Sigmoid colon (tissue), 7 donors: ENCODE data around the gene THRB. TPM values are rescaled to one million over a fixed set of nuclear protein-coding genes. Genes with fewer than 3 reads are reported as not detected.

ENCODE experiments used
- DNase-seq: peaks from one replicate; pipeline ENCODE4 v3.0.0-alpha.2; 2019
- H3K27ac ChIP-seq, 4 donors: fragments of 200-600 bp; sonication (generic); one replicate each; pipeline ENCODE4 v1.5.1; 2016 to 2019; ENCODE audit warnings: mild to moderate bottlenecking in 1 of 4
- H3K27me3 ChIP-seq, 3 donors: fragments of 200-600 bp; sonication (generic); one replicate each; pipeline ENCODE4 v1.5.1; 2019; ENCODE audit warnings: mild to moderate bottlenecking in 1 of 3
- H3K36me3 ChIP-seq, 4 donors: fragments of 200-600 bp; sonication (generic); one replicate each; pipeline ENCODE4 v1.5.1; 2016 to 2019
- H3K4me1 ChIP-seq, 4 donors: fragments of 200-600 bp; sonication (generic); one replicate each; pipeline ENCODE4 v1.5.1; 2017 to 2019
- H3K4me3 ChIP-seq, 4 donors: fragments of 200-600 bp; sonication (generic); one replicate each; pipeline ENCODE4 v1.5.1; 2017 to 2019; ENCODE audit warnings: mild to moderate bottlenecking in 2 of 4, moderate library complexity in 1 of 4
- H3K9me3 ChIP-seq, 4 donors: fragments of 200-600 bp in 3 of 4; sonication (generic) in 3 of 4; one replicate each; pipeline versions ENCODE4 v1.5.1 to v1.6.1; 2013 to 2019
- EP300 ChIP-seq, 4 donors: sonication (generic); formaldehyde crosslinking; IDR thresholded peaks; one replicate each; pipeline ENCODE4 v1.6.1; 2017; ENCODE audit warnings: antibody characterized with exemption in 4 of 4
- POLR2A ChIP-seq, 2 donors: fragments of 450-650 bp; IDR thresholded peaks; one replicate each; pipeline ENCODE4 v1.6.1; 2016; ENCODE audit warnings: antibody characterized with exemption in 2 of 2, mild to moderate bottlenecking in 2 of 2, moderate library complexity in 2 of 2
- POLR2AphosphoS5 ChIP-seq, 4 donors: sonication (generic); formaldehyde crosslinking; IDR thresholded peaks; one replicate each; pipeline ENCODE4 v1.6.1; 2017; ENCODE audit warnings: antibody characterized with exemption in 4 of 4
- WGBS, 2 donors: extraction: QIAGEN DNeasy Blood & Tissue Kit; methylation state at CpG; one replicate each; pipeline ENCODE4 v1.1.7; 2013; 5-methylcytosine and 5-hydroxymethylcytosine counted together
- intact Hi-C: fragments of 100-400 bp; cut with DNase I; formaldehyde crosslinking; loops from one replicate; pipeline ENCODE4 v1.15.1; 2023
- polyA plus RNA-seq, 3 donors: library from polyadenylated mRNA; stranded (reverse); fragments of 200-250 nt; gene quantifications; one replicate each; pipeline ENCODE4 v1.2.3, GENCODE V29; 2013
- total RNA-seq, 4 donors: library from RNA; depleted of rRNA; stranded (reverse); fragments of >200 nt; gene quantifications; one replicate each; pipeline ENCODE4 v1.1.0, GENCODE V29; 2016
- TF ChIP-seq, protein P1 (sequence below), 4 experiments: fragments of 450-650 bp in 3 of 4; fragments of 200-600 bp in 1 of 4; IDR thresholded peaks; one replicate each; pipeline ENCODE4 v1.5.1; 2016 to 2019; ENCODE audit warnings: antibody characterized with exemption in 4 of 4, mild to moderate bottlenecking in 3 of 4, moderate library complexity in 2 of 4
- donor health status: healthy with polysubstance abuse.
- donor health status: Bipolar disorder and iron deficiency.
- donor health status: healthy.

Gene THRB
- total and polyA plus RNA-seq, 7 donors: 7.2 to 49.5 (median 29.7) TPM

GRCh38 chr3:24498391-24498790 lies 3.7 kb upstream of the THRB start:
- no peak for DNase-seq
- TF ChIP-seq POLR2A (IDR thresholded peaks at IDR 0.05): no peak
- TF ChIP-seq POLR2AphosphoS5 (IDR thresholded peaks at IDR 0.05): no peak
- TF ChIP-seq, protein P1, sequence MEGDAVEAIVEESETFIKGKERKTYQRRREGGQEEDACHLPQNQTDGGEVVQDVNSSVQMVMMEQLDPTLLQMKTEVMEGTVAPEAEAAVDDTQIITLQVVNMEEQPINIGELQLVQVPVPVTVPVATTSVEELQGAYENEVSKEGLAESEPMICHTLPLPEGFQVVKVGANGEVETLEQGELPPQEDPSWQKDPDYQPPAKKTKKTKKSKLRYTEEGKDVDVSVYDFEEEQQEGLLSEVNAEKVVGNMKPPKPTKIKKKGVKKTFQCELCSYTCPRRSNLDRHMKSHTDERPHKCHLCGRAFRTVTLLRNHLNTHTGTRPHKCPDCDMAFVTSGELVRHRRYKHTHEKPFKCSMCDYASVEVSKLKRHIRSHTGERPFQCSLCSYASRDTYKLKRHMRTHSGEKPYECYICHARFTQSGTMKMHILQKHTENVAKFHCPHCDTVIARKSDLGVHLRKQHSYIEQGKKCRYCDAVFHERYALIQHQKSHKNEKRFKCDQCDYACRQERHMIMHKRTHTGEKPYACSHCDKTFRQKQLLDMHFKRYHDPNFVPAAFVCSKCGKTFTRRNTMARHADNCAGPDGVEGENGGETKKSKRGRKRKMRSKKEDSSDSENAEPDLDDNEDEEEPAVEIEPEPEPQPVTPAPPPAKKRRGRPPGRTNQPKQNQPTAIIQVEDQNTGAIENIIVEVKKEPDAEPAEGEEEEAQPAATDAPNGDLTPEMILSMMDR (IDR thresholded peaks at IDR 0.05): no peak
- TF ChIP-seq EP300 (IDR thresholded peaks at IDR 0.05): no peak
- Histone ChIP-seq H3K27ac (no peak overlapping the region), H3K9me3 (no peaks in the 10 kb centered on the region), H3K36me3 (no peaks in the 10 kb centered on the region), H3K4me1 (peaks cover 0 to 13% (median 10%) of the 10 kb centered on the region in 4 donors), H3K4me3 (no peak overlapping the region), H3K27me3 (no peaks in the 10 kb centered on the region)
- intact Hi-C loops: loop anchor here (5.0 to 10.0 kb wide), 2 partner anchors 201 to 434 kb away; no protein-coding TSS in a partner anchor
- WGBS, 2 donors: 82 to 86% methylated on average over 2 of the region's 2 CpGs

GRCh38 chr3:24497942-24498341 lies 3.3 kb upstream of the THRB start:
- H3K36me3 ChIP-seq: no peaks in the 10 kb centered on the region
- no peaks in the 10 kb centered on the region for H3K27me3 ChIP-seq
- H3K27ac ChIP-seq: no peak overlapping the region
- TF ChIP-seq EP300 (IDR thresholded peaks at IDR 0.05) (no peak), POLR2A (IDR thresholded peaks at IDR 0.05) (no peak), POLR2AphosphoS5 (IDR thresholded peaks at IDR 0.05) (no peak)
- TF ChIP-seq, protein P1 (IDR thresholded peaks at IDR 0.05): no peak
- H3K4me1 ChIP-seq: peaks cover 0 to 17% (median 13%) of the 10 kb centered on the region in 4 donors
- intact Hi-C loops: loop anchor here (5.0 to 10.0 kb wide), 2 partner anchors 201 to 433 kb away; no protein-coding TSS in a partner anchor
- H3K4me3 ChIP-seq: no peak overlapping the region
- 93% methylated on average over 2 of the region's 2 CpGs for WGBS, 2 donors
- H3K9me3 ChIP-seq: no peaks in the 10 kb centered on the region
- no peak for DNase-seq

DNA sequence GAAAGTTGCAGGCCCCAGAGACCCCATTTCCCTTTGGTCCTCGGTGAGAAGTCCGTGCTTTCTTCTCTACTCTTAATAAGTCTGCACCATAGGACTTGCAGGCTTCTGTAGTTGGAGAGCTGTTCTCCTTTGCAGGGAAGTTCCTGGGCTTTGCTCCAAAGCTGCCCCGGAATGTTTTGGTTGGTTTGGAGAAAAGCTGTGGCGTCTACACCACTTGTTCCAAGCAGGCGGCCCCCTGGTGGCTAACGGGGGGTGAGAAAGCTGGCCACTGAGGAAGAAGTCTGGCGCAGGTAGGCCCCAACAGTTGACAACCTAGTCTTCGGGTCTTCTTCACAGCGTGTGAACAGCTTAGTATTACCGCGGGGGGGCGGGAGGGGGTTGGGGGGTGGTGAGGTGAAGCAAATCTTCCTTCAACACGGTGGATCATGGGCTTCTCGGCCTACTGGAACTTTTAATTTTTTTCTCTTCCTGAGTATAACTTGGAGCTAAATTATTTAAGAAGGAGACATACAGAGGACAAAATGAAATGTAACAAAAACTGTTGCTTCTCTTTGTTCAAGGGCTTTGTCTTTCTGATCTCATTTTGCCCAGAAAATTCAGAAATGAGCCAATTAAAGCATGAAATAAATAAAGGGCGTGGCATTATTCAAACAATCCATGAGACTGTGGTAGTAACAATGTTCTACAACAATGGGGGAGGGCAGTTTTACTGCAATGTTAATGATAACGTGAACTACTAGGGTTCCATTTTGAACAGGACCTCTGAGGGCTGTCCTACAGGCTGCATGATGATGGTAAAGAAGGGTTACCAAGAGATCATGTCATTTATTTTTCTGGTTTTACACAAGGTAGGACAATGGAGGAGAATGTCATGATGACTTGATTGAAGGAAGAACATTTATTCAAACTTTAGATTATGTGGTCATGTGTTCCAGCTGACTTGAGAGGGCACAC lies 2.2 kb upstream of the THRB start:
- 50 to 60% methylated on average over 16 of the region's 16 CpGs for WGBS, 2 donors
- Histone ChIP-seq H3K36me3 (no peaks in the 10 kb centered on the region), H3K4me3 (no peak overlapping the region), H3K9me3 (no peaks in the 10 kb centered on the region), H3K27ac (peak overlapping the region; percentile 89 to 97 (median 94)), H3K4me1 (peaks cover 0 to 28% (median 24%) of the 10 kb centered on the region in 4 donors), H3K27me3 (no peaks in the 10 kb centered on the region)
- peak; percentile 91 for DNase-seq
- TF ChIP-seq, protein P1 (IDR thresholded peaks at IDR 0.05): peak; percentile 5 to 49 (median 30)
- TF ChIP-seq EP300 (IDR thresholded peaks at IDR 0.05) (no peak), POLR2AphosphoS5 (IDR thresholded peaks at IDR 0.05) (peak in 2 of 4 donors; percentile 32 to 44), POLR2A (IDR thresholded peaks at IDR 0.05) (no peak)
- intact Hi-C loops: loop anchor here (1.0 to 10.0 kb wide), 3 partner anchors 200 to 498 kb away; no protein-coding TSS in a partner anchor

GRCh38 chr3:24495326-24495994 lies 810 bp upstream of the THRB start:
- TF ChIP-seq, protein P1 (IDR thresholded peaks at IDR 0.05): peak in 3 of 4 experiments; percentile 18 to 29 (median 27)
- TF ChIP-seq POLR2AphosphoS5 (IDR thresholded peaks at IDR 0.05): peak in 3 of 4 donors; percentile 26 to 44 (median 36)
- no peak for TF ChIP-seq POLR2A (IDR thresholded peaks at IDR 0.05)
- no peaks in the 10 kb centered on the region for H3K36me3 ChIP-seq
- peak overlapping the region; percentile 61 to 91 (median 72) for H3K4me3 ChIP-seq
- H3K4me1 ChIP-seq: peaks cover 0 to 42% (median 37%) of the 10 kb centered on the region in 4 donors
- no peaks in the 10 kb centered on the region for H3K9me3 ChIP-seq
- peak; percentile 76 for DNase-seq
- WGBS, 2 donors: 1 to 4% methylated on average over 63 of the region's 63 CpGs
- H3K27me3 ChIP-seq: no peaks in the 10 kb centered on the region
- intact Hi-C loops: loop anchor here (2.0 to 10.0 kb wide), 3 partner anchors 198 to 431 kb away; no protein-coding TSS in a partner anchor
- peak overlapping the region; percentile 89 to 97 (median 94) for H3K27ac ChIP-seq
